Endothelial cell of umbilical vein (primary cell): Measurements from ENCODE around the gene TMEM131. TPM values are rescaled to one million over a fixed set of nuclear protein-coding genes. Genes with fewer than 3 reads are reported as not detected.

Experiments
- BruUV-seq: library from RNA; stranded (reverse); fragments of 400-500 nt; replicated peaks from 2 replicates; lab custom pipeline; 2021; lab: Mats Ljungman, UMichigan
- CTCF ChIA-PET: fragments of 300-600, 350-600 bp; sonication (Branson Sonifier 250); formaldehyde crosslinking; loops from one replicate; lab custom pipeline; 2021; ENCODE audit warnings: antibody characterized with exemption, inconsistent platforms; lab: Charles Lee
- POLR2A ChIA-PET: fragments of 300-600, 350-600 bp; sonication (Branson Sonifier 250); formaldehyde crosslinking; loops from one replicate; lab custom pipeline; 2021; ENCODE audit warnings: antibody characterized with exemption, inconsistent platforms; lab: Charles Lee
- DNase-seq: peaks from one replicate; pipeline ENCODE4 v3.0.0-alpha.2; 2011; ENCODE audit warnings: low read depth, low spot score
- FAIRE-seq: peaks from 2 replicates; lab custom pipeline; 2011; peaks lifted over from hg19 to GRCh38; lab: Jason Lieb, UNC
- H2AFZ ChIP-seq: 2 replicates; pipeline ENCODE4 v1.6.0; 2012; ENCODE audit warnings: low read depth, low read length, control low read depth, inconsistent platforms
- H3K27ac ChIP-seq: 2 replicates; pipeline ENCODE4 v1.5.1; 2011; ENCODE audit warnings: low read depth, mild to moderate bottlenecking, control low read depth, low read length, moderate library complexity; ENCODE audit not compliant: insufficient read depth
- H3K27me3 ChIP-seq, 2 experiments: 2 replicates each; pipeline versions ENCODE4 v1.6.0 to v1.6.1; 2011; ENCODE audit warnings: low read length in 2 of 2, mixed read lengths in 1 of 2; ENCODE audit not compliant: control insufficient read depth in 2 of 2, insufficient read depth in 2 of 2
- H3K36me3 ChIP-seq, 2 experiments: 2 replicates in 1 of 2; 3 replicates in 1 of 2; pipeline ENCODE4 v1.5.1; 2011; ENCODE audit warnings: low read length in 2 of 2, mild to moderate bottlenecking in 1 of 2, moderate library complexity in 1 of 2; ENCODE audit not compliant: control insufficient read depth in 2 of 2, insufficient read depth in 2 of 2; ENCODE audit errors: extremely low read depth in 1 of 2
- H3K4me1 ChIP-seq: 3 replicates; pipeline ENCODE4 v1.5.1; 2011; ENCODE audit warnings: mild to moderate bottlenecking, low read length; ENCODE audit not compliant: control insufficient read depth, insufficient read depth; ENCODE audit errors: extremely low read depth
- H3K4me2 ChIP-seq: 2 replicates; pipeline ENCODE4 v1.6.1; 2011; ENCODE audit warnings: low read length, control low read depth, mixed read lengths; ENCODE audit not compliant: insufficient read depth
- H3K4me3 ChIP-seq, 3 experiments: fragments of 200-600 bp in 1 of 3; sonication (generic), shearing (Covaris generic) in 1 of 3; replicated peaks in 1 of 3; 2 replicates each; pipeline ENCODE4 v1.5.1; 2011 to 2016; ENCODE audit warnings: control low read depth in 3 of 3, low read length in 3 of 3, mild to moderate bottlenecking in 2 of 3, inconsistent platforms in 1 of 3, low read depth in 1 of 3, moderate library complexity in 1 of 3; ENCODE audit not compliant: insufficient read depth in 1 of 3
- H3K79me2 ChIP-seq: 2 replicates; pipeline ENCODE4 v1.6.0; 2012; ENCODE audit warnings: low read length, inconsistent platforms; ENCODE audit not compliant: control insufficient read depth, insufficient read depth
- H3K9ac ChIP-seq: replicated peaks from 2 replicates; pipeline ENCODE3; 2011; ENCODE audit warnings: low read length, control low read depth; ENCODE audit not compliant: insufficient read depth; ENCODE audit errors: extremely low read depth
- H3K9me1 ChIP-seq: replicated peaks from 3 replicates; pipeline ENCODE4 v1.6.0; 2011; ENCODE audit warnings: mild to moderate bottlenecking, low read length; ENCODE audit not compliant: control insufficient read depth, insufficient read depth; ENCODE audit errors: extremely low read depth
- H3K9me3 ChIP-seq: replicated peaks from 2 replicates; pipeline ENCODE4 v1.5.1; 2012; ENCODE audit warnings: low read length, inconsistent platforms; ENCODE audit not compliant: control insufficient read depth, insufficient read depth
- H4K20me1 ChIP-seq: replicated peaks from 2 replicates; pipeline ENCODE3; 2011; ENCODE audit warnings: mild to moderate bottlenecking, low read length; ENCODE audit not compliant: control insufficient read depth, insufficient read depth; ENCODE audit errors: extremely low read depth
- EZH2 ChIP-seq: IDR thresholded peaks from 2 replicates; pipeline ENCODE4 v1.6.1; 2012; ENCODE audit warnings: borderline replicate concordance, low read depth, mild to moderate bottlenecking, moderate library complexity, low read length, inconsistent platforms; ENCODE audit not compliant: severe bottlenecking
- FOS ChIP-seq: IDR thresholded peaks from 2 replicates; pipeline ENCODE4 v1.6.1; 2011; ENCODE audit warnings: mild to moderate bottlenecking, low read length, moderate library complexity, borderline replicate concordance; ENCODE audit not compliant: insufficient read depth
- GATA2 ChIP-seq: IDR thresholded peaks from 2 replicates; pipeline ENCODE4 v1.7.0; 2011; ENCODE audit warnings: low read depth, mild to moderate bottlenecking, moderate library complexity, mixed read lengths, low read length; ENCODE audit not compliant: insufficient read length, insufficient read depth
- JUN ChIP-seq: IDR thresholded peaks from 2 replicates; pipeline ENCODE4 v1.6.1; 2011; ENCODE audit warnings: borderline replicate concordance, low read depth; ENCODE audit not compliant: insufficient read length, insufficient read depth
- MYC ChIP-seq: IDR thresholded peaks from one replicate; pipeline ENCODE4 v1.6.1; 2011; ENCODE audit warnings: mild to moderate bottlenecking, low read depth, low read length
- POLR2A ChIP-seq: IDR thresholded peaks from 2 replicates; pipeline ENCODE4 v1.6.1; 2012; ENCODE audit warnings: low read depth, mild to moderate bottlenecking, control low read depth, low read length
- POLR2AphosphoS5 ChIP-seq: IDR thresholded peaks from 2 replicates; pipeline ENCODE4 v1.6.1; 2012; ENCODE audit warnings: low read depth, mild to moderate bottlenecking, control low read depth, low read length, moderate library complexity; ENCODE audit not compliant: insufficient read depth
- dilution Hi-C: fragments of 300-500 bp; cut with MboI; formaldehyde crosslinking; loops from one replicate; pipeline ENCODE4 v1.15.0; 2019; ENCODE audit warnings: low sequenced_read_pairs; ENCODE audit not compliant: extremely low pct_ligation_motif_present
- intact Hi-C: fragments of 100-400 bp; cut with micrococcal nuclease; formaldehyde crosslinking; loops from one replicate; pipeline ENCODE4 v1.10.0; 2022
- polyA plus RNA-seq, 4 experiments: library from polyadenylated mRNA; depleted of rRNA in 3 of 4; stranded (reverse) in 3 of 4; unstranded in 1 of 4; fragments of >200 nt; gene quantifications; 2 replicates each; pipeline versions ENCODE4 v1.2.1 to v1.2.3, GENCODE V29; 2011 to 2012; ENCODE audit warnings: missing spikeins in 1 of 4
- total RNA-seq: library from RNA; stranded (reverse); gene quantifications from 2 replicates; pipeline ENCODE4 v1.2.3, GENCODE V29; 2021
- TF ChIP-seq, protein P1 (sequence below), 2 donors: IDR thresholded peaks; 1 replicate in 1 of 2; 2 replicates in 1 of 2; pipeline ENCODE4 v1.5.1; 2011; ENCODE audit warnings: low read length in 2 of 2, mild to moderate bottlenecking in 2 of 2, moderate library complexity in 2 of 2, control low read depth in 1 of 2, inconsistent platforms in 1 of 2, low read depth in 1 of 2; ENCODE audit not compliant: insufficient read depth in 1 of 2; ENCODE audit errors: extremely low read depth in 1 of 2
- TF ChIP-seq, protein P2 (sequence below): IDR thresholded peaks from 2 replicates; pipeline ENCODE4 v1.6.1; 2011; ENCODE audit not compliant: insufficient read depth, insufficient read length

The TMEM131 gene
- total and polyA plus RNA-seq, 2 donors (not counting 3 experiments of a cell fraction or from before 2014, with no cell fraction given): 12.2 to 28.6 TPM

DNA sequence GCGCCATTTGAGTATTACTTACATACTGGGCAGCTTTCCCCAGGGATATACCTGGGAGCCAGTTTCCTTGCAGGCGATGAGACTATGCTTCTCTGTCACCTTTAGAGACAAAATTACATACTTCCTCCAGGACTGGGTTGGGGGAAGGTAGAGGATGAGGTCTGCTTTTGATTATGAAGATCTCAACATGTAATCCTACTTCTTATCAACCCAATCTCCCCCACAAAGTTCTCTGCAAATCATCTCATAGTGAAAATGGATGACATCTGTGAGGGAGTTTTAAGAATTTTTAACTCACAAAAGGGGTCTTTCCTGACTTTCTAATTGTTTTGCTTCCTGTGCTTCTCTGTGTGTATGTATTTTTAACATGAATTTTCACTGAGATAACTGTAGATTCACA is 81.9 kb downstream of the TMEM131 start:
- TF ChIP-seq, protein P1, sequence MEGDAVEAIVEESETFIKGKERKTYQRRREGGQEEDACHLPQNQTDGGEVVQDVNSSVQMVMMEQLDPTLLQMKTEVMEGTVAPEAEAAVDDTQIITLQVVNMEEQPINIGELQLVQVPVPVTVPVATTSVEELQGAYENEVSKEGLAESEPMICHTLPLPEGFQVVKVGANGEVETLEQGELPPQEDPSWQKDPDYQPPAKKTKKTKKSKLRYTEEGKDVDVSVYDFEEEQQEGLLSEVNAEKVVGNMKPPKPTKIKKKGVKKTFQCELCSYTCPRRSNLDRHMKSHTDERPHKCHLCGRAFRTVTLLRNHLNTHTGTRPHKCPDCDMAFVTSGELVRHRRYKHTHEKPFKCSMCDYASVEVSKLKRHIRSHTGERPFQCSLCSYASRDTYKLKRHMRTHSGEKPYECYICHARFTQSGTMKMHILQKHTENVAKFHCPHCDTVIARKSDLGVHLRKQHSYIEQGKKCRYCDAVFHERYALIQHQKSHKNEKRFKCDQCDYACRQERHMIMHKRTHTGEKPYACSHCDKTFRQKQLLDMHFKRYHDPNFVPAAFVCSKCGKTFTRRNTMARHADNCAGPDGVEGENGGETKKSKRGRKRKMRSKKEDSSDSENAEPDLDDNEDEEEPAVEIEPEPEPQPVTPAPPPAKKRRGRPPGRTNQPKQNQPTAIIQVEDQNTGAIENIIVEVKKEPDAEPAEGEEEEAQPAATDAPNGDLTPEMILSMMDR (IDR thresholded peaks at IDR 0.05; ENCODE audit: extremely low read depth in 1 of 2, insufficient read depth in 1 of 2, low read depth in 1 of 2, low read length in 2 of 2): no peak
- TF ChIP-seq, protein P2, sequence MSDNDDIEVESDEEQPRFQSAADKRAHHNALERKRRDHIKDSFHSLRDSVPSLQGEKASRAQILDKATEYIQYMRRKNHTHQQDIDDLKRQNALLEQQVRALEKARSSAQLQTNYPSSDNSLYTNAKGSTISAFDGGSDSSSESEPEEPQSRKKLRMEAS: no peak
- TF ChIP-seq MYC: no peak
- no peak for TF ChIP-seq GATA2
- no peak for TF ChIP-seq POLR2AphosphoS5
- no peak for TF ChIP-seq FOS
- TF ChIP-seq EZH2: no peak
- no peak for TF ChIP-seq POLR2A
- no peak for TF ChIP-seq JUN
- no peaks in the 10 kb centered on the region for H3K36me3 ChIP-seq
- intact Hi-C loops: no loop called here
- DNase-seq (no peak), FAIRE-seq (no peak)
- no peaks in the 10 kb centered on the region for H3K27me3 ChIP-seq
- no peak overlapping the region for H2AFZ ChIP-seq
- dilution Hi-C loops: no loop called here
- H3K4me3 ChIP-seq: no peak overlapping the region
- no peak overlapping the region for H3K27ac ChIP-seq
- no peak overlapping the region for H3K9ac ChIP-seq
- no peak overlapping the region for H3K4me2 ChIP-seq
- no TSS peak for BruUV-seq
- POLR2A ChIA-PET: no interaction called here
- peaks cover 1% of the 10 kb centered on the region for H4K20me1 ChIP-seq
- CTCF ChIA-PET: no interaction called here
- H3K79me2 ChIP-seq: peaks cover 5% of the 10 kb centered on the region
- no peaks in the 10 kb centered on the region for H3K9me3 ChIP-seq
- H3K9me1 ChIP-seq: no peaks in the 10 kb centered on the region
- no peaks in the 10 kb centered on the region for H3K4me1 ChIP-seq
